ENCODE results near the gene LZTR1. TPM values are rescaled to one million over a fixed set of nuclear protein-coding genes. Genes with fewer than 3 reads are reported as not detected.

Gene LZTR1
- total RNA-seq, 2 experiments from 2014 or later, result 29.1 to 34.5 TPM

GRCh38 chr22:20946991-20947390 is 35.1 kb upstream of the LZTR1 start:
- intact Hi-C loops (cut with micrococcal nuclease), result no loop called here
- Mint-ChIP-seq H3K27ac (no peak overlapping the region), H3K27me3 (no peaks in the 10 kb centered on the region), H3K4me3 (no peak overlapping the region), H3K9me3 (no peaks in the 10 kb centered on the region), H3K4me1 (ENCODE audit: low read depth) (peaks cover 54% of the 10 kb centered on the region), H3K36me3 (ENCODE audit: low read depth) (peaks cover 36% of the 10 kb centered on the region)
- no peak for ATAC-seq
- TF ChIP-seq, protein P1, sequence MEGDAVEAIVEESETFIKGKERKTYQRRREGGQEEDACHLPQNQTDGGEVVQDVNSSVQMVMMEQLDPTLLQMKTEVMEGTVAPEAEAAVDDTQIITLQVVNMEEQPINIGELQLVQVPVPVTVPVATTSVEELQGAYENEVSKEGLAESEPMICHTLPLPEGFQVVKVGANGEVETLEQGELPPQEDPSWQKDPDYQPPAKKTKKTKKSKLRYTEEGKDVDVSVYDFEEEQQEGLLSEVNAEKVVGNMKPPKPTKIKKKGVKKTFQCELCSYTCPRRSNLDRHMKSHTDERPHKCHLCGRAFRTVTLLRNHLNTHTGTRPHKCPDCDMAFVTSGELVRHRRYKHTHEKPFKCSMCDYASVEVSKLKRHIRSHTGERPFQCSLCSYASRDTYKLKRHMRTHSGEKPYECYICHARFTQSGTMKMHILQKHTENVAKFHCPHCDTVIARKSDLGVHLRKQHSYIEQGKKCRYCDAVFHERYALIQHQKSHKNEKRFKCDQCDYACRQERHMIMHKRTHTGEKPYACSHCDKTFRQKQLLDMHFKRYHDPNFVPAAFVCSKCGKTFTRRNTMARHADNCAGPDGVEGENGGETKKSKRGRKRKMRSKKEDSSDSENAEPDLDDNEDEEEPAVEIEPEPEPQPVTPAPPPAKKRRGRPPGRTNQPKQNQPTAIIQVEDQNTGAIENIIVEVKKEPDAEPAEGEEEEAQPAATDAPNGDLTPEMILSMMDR (IDR thresholded peaks at IDR 0.05), result no peak
- ChIA-PET POLR2A (no interaction called here), CTCF (no interaction called here)
- no peak for DNase-seq

DNA sequence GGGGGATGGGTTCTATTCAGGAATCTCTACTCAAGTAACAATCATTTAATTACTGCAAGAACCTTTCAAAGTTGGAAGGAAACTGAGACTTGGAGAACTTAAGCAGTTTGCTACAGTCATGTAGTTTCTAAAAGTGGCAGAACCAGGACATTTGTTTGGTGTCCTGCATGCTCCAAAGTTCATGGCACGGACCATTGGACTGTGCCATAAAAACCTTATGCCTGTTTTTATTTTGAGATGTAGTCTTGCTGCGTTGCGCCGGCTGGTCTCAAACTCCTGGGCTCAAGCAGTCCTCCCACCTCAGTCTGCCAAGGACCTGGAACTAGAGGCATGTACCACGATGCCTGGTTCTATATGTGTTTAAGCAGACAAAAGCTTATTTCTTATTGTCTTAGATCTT is 33.6 kb upstream of the LZTR1 start:
- intact Hi-C loops (cut with micrococcal nuclease), result no loop called here
- H3K27ac Mint-ChIP-seq, result no peak overlapping the region
- ChIA-PET CTCF (no interaction called here), POLR2A (no interaction called here)
- no peaks in the 10 kb centered on the region for H3K9me3 Mint-ChIP-seq
- H3K4me3 Mint-ChIP-seq, result no peak overlapping the region
- no peaks in the 10 kb centered on the region for H3K27me3 Mint-ChIP-seq
- TF ChIP-seq, protein P1 (IDR thresholded peaks at IDR 0.05), result no peak
- peaks cover 24% of the 10 kb centered on the region for H3K36me3 Mint-ChIP-seq (ENCODE audit: low read depth)
- ATAC-seq (no peak), DNase-seq (no peak)
- peaks cover 40% of the 10 kb centered on the region for H3K4me1 Mint-ChIP-seq (ENCODE audit: low read depth)

DNA sequence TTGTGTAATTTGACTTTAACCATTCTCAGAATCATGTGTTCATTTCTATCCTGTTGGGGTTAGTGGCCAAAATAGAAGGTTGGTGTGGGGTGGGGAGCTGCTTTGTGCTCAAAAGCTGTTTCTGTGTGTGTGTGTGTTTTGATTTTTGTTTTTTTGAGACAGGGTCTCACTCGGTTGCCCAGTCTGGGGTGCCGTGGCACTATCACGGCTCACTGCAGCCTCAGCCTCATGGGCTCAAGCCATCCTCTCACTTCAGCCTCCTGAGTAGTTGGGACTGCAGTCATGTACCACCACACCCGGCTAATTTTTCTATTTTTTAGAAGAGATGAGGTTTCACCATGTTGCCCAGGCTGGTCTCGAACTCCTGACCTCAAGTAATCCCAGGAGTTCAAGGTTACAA is 33.1 kb upstream of the LZTR1 start:
- CTCF ChIA-PET, result no interaction called here
- TF ChIP-seq, protein P1 (IDR thresholded peaks at IDR 0.05), result no peak
- Mint-ChIP-seq H3K27me3 (no peaks in the 10 kb centered on the region), H3K4me3 (no peak overlapping the region), H3K4me1 (ENCODE audit: low read depth) (peaks cover 36% of the 10 kb centered on the region), H3K27ac (no peak overlapping the region), H3K36me3 (ENCODE audit: low read depth) (peaks cover 25% of the 10 kb centered on the region), H3K9me3 (no peaks in the 10 kb centered on the region)
- no peak for DNase-seq
- intact Hi-C loops (cut with micrococcal nuclease), result no loop called here
- POLR2A ChIA-PET, result no interaction called here
- ATAC-seq, result no peak

GRCh38 chr22:20949698-20950183 is 32.4 kb upstream of the LZTR1 start:
- H3K4me3 Mint-ChIP-seq, result no peak overlapping the region
- peaks cover 28% of the 10 kb centered on the region for H3K36me3 Mint-ChIP-seq (ENCODE audit: low read depth)
- ChIA-PET CTCF (interaction anchor here (1.5 kb wide), 1 partner anchor 33 kb away, joined by 3 read pairs; the partner anchor contains the start of gene CRKL), POLR2A (interaction anchor here (1.3 kb wide), 1 partner anchor 12 kb away, joined by 3 read pairs; no protein-coding TSS in a partner anchor)
- no peak for DNase-seq
- ATAC-seq, result no peak
- H3K4me1 Mint-ChIP-seq (ENCODE audit: low read depth), result peaks cover 35% of the 10 kb centered on the region
- no peak overlapping the region for H3K27ac Mint-ChIP-seq
- H3K27me3 Mint-ChIP-seq, result no peaks in the 10 kb centered on the region
- no peaks in the 10 kb centered on the region for H3K9me3 Mint-ChIP-seq
- TF ChIP-seq, protein P1 (IDR thresholded peaks at IDR 0.05), result no peak
- intact Hi-C loops (cut with micrococcal nuclease), result no loop called here

DNA sequence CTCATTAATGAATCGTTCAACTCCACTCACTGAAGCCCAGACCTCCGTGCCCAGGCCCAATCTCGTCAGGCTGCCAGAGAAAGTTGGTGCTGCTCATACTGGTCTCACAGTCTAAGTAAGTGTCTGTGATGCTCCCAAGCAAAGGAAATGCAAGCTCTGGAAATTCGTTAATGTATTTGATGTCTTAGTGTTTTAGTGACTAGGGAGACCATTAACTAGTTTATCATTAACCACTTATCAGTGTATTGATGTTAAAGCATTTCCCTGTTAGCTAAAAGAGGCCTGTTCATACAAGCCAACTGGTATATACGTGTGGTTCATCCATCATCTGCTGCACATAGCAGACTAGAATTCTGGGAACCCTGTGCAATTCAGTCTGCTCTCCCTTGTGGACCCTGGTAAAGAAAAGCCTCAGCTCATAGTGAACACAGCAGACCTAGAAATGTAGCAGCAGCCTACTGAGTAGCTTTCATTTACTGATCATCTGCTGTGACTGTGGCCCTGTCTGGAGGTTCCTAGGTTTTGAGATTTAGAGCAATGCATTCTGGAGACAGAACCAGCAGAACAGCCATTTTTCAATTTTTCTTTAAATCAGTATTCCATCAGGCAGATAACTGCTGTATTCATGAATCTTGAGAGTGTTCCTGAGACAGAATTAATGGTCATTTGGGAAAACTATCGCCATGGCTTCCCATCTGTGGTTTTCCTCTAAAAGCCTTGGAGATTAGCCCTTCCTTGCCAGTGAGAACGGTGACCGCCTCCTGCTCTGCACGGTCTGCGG is 30.8 kb upstream of the LZTR1 start:
- Mint-ChIP-seq H3K36me3 (ENCODE audit: low read depth) (peaks cover 24% of the 10 kb centered on the region), H3K9me3 (no peaks in the 10 kb centered on the region), H3K27me3 (peaks cover 1% of the 10 kb centered on the region), H3K4me3 (no peak overlapping the region), H3K4me1 (ENCODE audit: low read depth) (peaks cover 23% of the 10 kb centered on the region), H3K27ac (no peak overlapping the region)
- ATAC-seq, result no peak
- intact Hi-C loops (cut with micrococcal nuclease), result no loop called here
- CTCF ChIA-PET, result interaction anchor here (0.7 to 1.5 kb wide), 5 partner anchors 9 to 65 kb away, joined by 3 to 4 read pairs (median 3); partner anchors contain the start of genes CRKL and LZTR1
- POLR2A ChIA-PET, result interaction anchor here (1.3 kb wide), 1 partner anchor 14 kb away, joined by 3 read pairs; no protein-coding TSS in a partner anchor
- no peak for DNase-seq
- TF ChIP-seq, protein P1 (IDR thresholded peaks at IDR 0.05), result no peak
